H7 (cell line): ENCODE results near the gene LCE1B. TPM values are rescaled to one million over a fixed set of nuclear protein-coding genes. Genes with fewer than 3 reads are reported as not detected.
A peak's percentile ranks its signal among the peaks of the same experiment; 100 is the strongest.

Experiments
- DNase-seq: peaks from one replicate; pipeline ENCODE4 v3.0.0; 2012
- H3K27me3 ChIP-seq: 2 replicates; pipeline ENCODE4 v1.6.0; 2011; ENCODE audit warnings: mild to moderate bottlenecking, low read length; ENCODE audit not compliant: control insufficient read depth, insufficient read depth
- H3K36me3 ChIP-seq: replicated peaks from 2 replicates; pipeline ENCODE4 v1.5.1; 2011; ENCODE audit warnings: low read length; ENCODE audit not compliant: control insufficient read depth, insufficient read depth
- H3K4me3 ChIP-seq: 2 replicates; pipeline ENCODE4 v1.5.1; 2011; ENCODE audit warnings: low read depth, mild to moderate bottlenecking, control low read depth, low read length, moderate library complexity; ENCODE audit not compliant: insufficient read depth
- total RNA-seq: library from RNA; depleted of rRNA; stranded (reverse); fragments of >200 nt; shearing (Covaris generic); gene quantifications from 2 replicates; pipeline ENCODE4 v1.2.3, GENCODE V29; 2014; rRNA removed

LCE1B gene
- not detected in 2 replicates for total RNA-seq

GRCh38 chr1:152811671-152812070, at the start of gene LCE1B:
TSS of gene LCE1B (plus strand) at chr1:152811971. CDS start at chr1:152812447, 476 bp downstream.
- Histone ChIP-seq H3K27me3 (no peaks in the 10 kb centered on the region; the same call in 1 of the 2 replicates), H3K36me3 (no peaks in the 10 kb centered on the region), H3K4me3 (no peak within 1 kb of the TSS)
- no peak for DNase-seq

- DNase-seq: no peak
- H3K4me3 ChIP-seq: no peak overlapping the region
- no peaks in the 10 kb centered on the region for H3K36me3 ChIP-seq
- H3K27me3 ChIP-seq: no peaks in the 10 kb centered on the region
Measured at GRCh38 chr1:152768847-152769533, 42.8 kb upstream of the LCE1B start.

GRCh38 chr1:152770411-152770810, 41.4 kb upstream of the LCE1B start:
- Histone ChIP-seq H3K4me3 (no peak overlapping the region), H3K36me3 (no peaks in the 10 kb centered on the region), H3K27me3 (no peaks in the 10 kb centered on the region)
- DNase-seq: no peak

- H3K4me3 ChIP-seq: no peak within 1 kb of the TSS
- no peaks in the 10 kb centered on the region for H3K36me3 ChIP-seq
- H3K27me3 ChIP-seq: no peaks in the 10 kb centered on the region
- DNase-seq: no peak
Measured at GRCh38 chr1:152774875-152775274, 36.9 kb upstream of the LCE1B start, which contains the start of gene LCE1F. TSS of gene LCE1F (plus strand) at chr1:152775140. CDS start at chr1:152776372, 1,232 bp downstream.

GRCh38 chr1:152776361-152776760, 35.4 kb upstream of the LCE1B start:
- H3K4me3 ChIP-seq: no peak overlapping the region
- peak; percentile 1 for DNase-seq
- H3K36me3 ChIP-seq: no peaks in the 10 kb centered on the region
- H3K27me3 ChIP-seq: no peaks in the 10 kb centered on the region

GRCh38 chr1:152777510-152778137, 34.1 kb upstream of the LCE1B start:
- H3K27me3 ChIP-seq: no peaks in the 10 kb centered on the region
- no peaks in the 10 kb centered on the region for H3K36me3 ChIP-seq
- DNase-seq: peak; percentile 7
- no peak overlapping the region for H3K4me3 ChIP-seq

- Histone ChIP-seq H3K4me3 (no peak overlapping the region), H3K27me3 (no peaks in the 10 kb centered on the region)
- DNase-seq: peak; percentile 1
Measured at GRCh38 chr1:152783095-152783494, 28.7 kb upstream of the LCE1B start.

GRCh38 chr1:152786077-152786476, 25.7 kb upstream of the LCE1B start, which contains the start of gene LCE1E:
TSS of gene LCE1E (plus strand) at chr1:152786257. CDS start at chr1:152787300, 1,043 bp downstream.
- H3K4me3 ChIP-seq: no peak within 1 kb of the TSS
- H3K27me3 ChIP-seq: no peaks in the 10 kb centered on the region
- no peaks in the 10 kb centered on the region for H3K36me3 ChIP-seq
- peak; percentile 1 for DNase-seq

More at GRCh38 chr1:152783095-152783494, 28.7 kb upstream of the LCE1B start:
- H3K36me3 ChIP-seq: no peaks in the 10 kb centered on the region

GRCh38 chr1:152795686-152796085, 16.1 kb upstream of the LCE1B start:
- no peaks in the 10 kb centered on the region for H3K36me3 ChIP-seq
- no peak for DNase-seq
- no peak overlapping the region for H3K4me3 ChIP-seq
- H3K27me3 ChIP-seq: no peaks in the 10 kb centered on the region

GRCh38 chr1:152796421-152796820, 15.3 kb upstream of the LCE1B start, which contains the start of gene LCE1D:
TSS of gene LCE1D (plus strand) at chr1:152796721. CDS start at chr1:152797795, 1,074 bp downstream.
- no peak within 1 kb of the TSS for H3K4me3 ChIP-seq
- no peaks in the 10 kb centered on the region for H3K27me3 ChIP-seq
- no peaks in the 10 kb centered on the region for H3K36me3 ChIP-seq
- DNase-seq: no peak

- no peak overlapping the region for H3K4me3 ChIP-seq
- DNase-seq: peak; percentile 1
- no peaks in the 10 kb centered on the region for H3K27me3 ChIP-seq
- H3K36me3 ChIP-seq: no peaks in the 10 kb centered on the region
Measured at GRCh38 chr1:152801333-152801732, 10.4 kb upstream of the LCE1B start.

GRCh38 chr1:152806576-152806975, 5.2 kb upstream of the LCE1B start, which contains the start of gene LCE1C:
TSS of gene LCE1C (minus strand) at chr1:152806651. CDS start at chr1:152805478, 1,173 bp downstream.
- H3K36me3 ChIP-seq: no peaks in the 10 kb centered on the region
- no peak within 1 kb of the TSS for H3K4me3 ChIP-seq
- peak; percentile 3 for DNase-seq
- no peaks in the 10 kb centered on the region; the same call in 1 of the 2 replicates for H3K27me3 ChIP-seq

GRCh38 chr1:152811050-152811449, 721 bp upstream of the LCE1B start:
- Histone ChIP-seq H3K4me3 (no peak overlapping the region), H3K27me3 (no peaks in the 10 kb centered on the region; the same call in 1 of the 2 replicates), H3K36me3 (no peaks in the 10 kb centered on the region)
- peak; percentile 0 for DNase-seq

- no peak overlapping the region for H3K4me3 ChIP-seq
- no peaks in the 10 kb centered on the region for H3K36me3 ChIP-seq
- no peak for DNase-seq
- H3K27me3 ChIP-seq: no peaks in the 10 kb centered on the region
Measured at GRCh38 chr1:152817309-152817708, 5.5 kb downstream of the LCE1B start.

GRCh38 chr1:152823294-152823693, 11.5 kb downstream of the LCE1B start:
- H3K36me3 ChIP-seq: no peaks in the 10 kb centered on the region
- no peak overlapping the region for H3K4me3 ChIP-seq
- H3K27me3 ChIP-seq: no peaks in the 10 kb centered on the region
- no peak for DNase-seq
